A549 (cell line): Measurements from ENCODE around the gene FNBP1L.

Source experiments
- CTCF ChIP-seq: fragments of >200 bp; sonication (Bioruptor Twin); formaldehyde crosslinking; IDR thresholded peaks from 3 replicates; pipeline ENCODE4 v1.5.1; 2016
- EP300 ChIP-seq, 2 experiments: fragments of >200 bp; sonication (Bioruptor Twin); formaldehyde crosslinking; IDR thresholded peaks; 2 replicates in 1 of 2; 3 replicates in 1 of 2; pipeline ENCODE4 v1.6.1; 2016 to 2017
- FOXS1 ChIP-seq: fragments of 250-450 bp; sonication (Bioruptor Pico); IDR thresholded peaks from 2 replicates; pipeline ENCODE4 v1.5.0; 2020; ENCODE audit warnings: mild to moderate bottlenecking, moderate library complexity
- MAFK ChIP-seq: fragments of 450-650 bp; IDR thresholded peaks from 2 replicates; pipeline ENCODE4 v1.6.1; 2014; ENCODE audit not compliant: partially characterized antibody
- MAX ChIP-seq: IDR thresholded peaks from 2 replicates; pipeline ENCODE4 v1.6.1; 2012
- MYC ChIP-seq: IDR thresholded peaks from 2 replicates; pipeline ENCODE4 v1.6.1; 2012; ENCODE audit warnings: mild to moderate bottlenecking, inconsistent platforms, low read length, improper control_type of control experiment, borderline replicate concordance
- PHF8 ChIP-seq: fragments of 200-600 bp; sonication (generic); IDR thresholded peaks from 2 replicates; pipeline ENCODE4 v1.6.1; 2016; ENCODE audit warnings: low read depth, mild to moderate bottlenecking, antibody characterized with exemption, moderate library complexity, borderline replicate concordance
- POLR2A ChIP-seq: IDR thresholded peaks from 2 replicates; pipeline ENCODE4 v1.6.1; 2012; ENCODE audit warnings: mild to moderate bottlenecking, low read length
- REST ChIP-seq: fragments of 200-600 bp; sonication (generic); IDR thresholded peaks from 2 replicates; pipeline ENCODE4 v1.6.1; 2016; ENCODE audit warnings: antibody characterized with exemption, mild to moderate bottlenecking, moderate library complexity
- RFX5 ChIP-seq: fragments of 450-650 bp; IDR thresholded peaks from 2 replicates; pipeline ENCODE4 v1.7.1; 2014; ENCODE audit warnings: antibody characterized with exemption, mild to moderate bottlenecking, moderate library complexity
- USF2 ChIP-seq: fragments of 450-650 bp; IDR thresholded peaks from 2 replicates; pipeline ENCODE4 v1.6.1; 2014; ENCODE audit warnings: antibody characterized with exemption
- ZNF302 ChIP-seq: fragments of 250-450 bp; sonication (Bioruptor Pico); IDR thresholded peaks from 2 replicates; pipeline ENCODE4 v1.9.0; 2021; ENCODE audit warnings: inconsistent platforms, mild to moderate bottlenecking, moderate library complexity
- ZSCAN20 ChIP-seq: fragments of 250-450 bp; sonication (Bioruptor Pico); IDR thresholded peaks from 2 replicates; pipeline ENCODE4 v1.8.0; 2022; ENCODE audit warnings: mild to moderate bottlenecking, moderate library complexity

GRCh38 chr1:93440272-93440671 is 7.6 kb upstream of the FNBP1L start:
- TF ChIP-seq POLR2A (no peak), MAX (no peak), ZNF302 (no peak), CTCF (no peak), MAFK (no peak), MYC (no peak), PHF8 (no peak), REST (no peak), FOXS1 (CRISPR knock-in tag) (no peak), ZSCAN20 (no peak), RFX5 (no peak), USF2 (no peak), EP300 (IDR thresholded peaks at IDR 0.05) (no peak)
